IPS-18a (cell line): ENCODE data around the gene PRKN.
"Not testable (repeated sequence)": the region's sequence is repeated elsewhere in the genome, so short reads cannot be mapped to it uniquely, and the experiment has no call there.

Experiments
- H3K27ac ChIP-seq: one replicate; pipeline ENCODE4 v1.5.1; 2013; ENCODE audit warnings: low read length
- H3K27me3 ChIP-seq: one replicate; pipeline ENCODE4 v1.6.1; 2013; ENCODE audit warnings: mild to moderate bottlenecking, low read length; ENCODE audit not compliant: control insufficient read depth, insufficient read depth
- H3K36me3 ChIP-seq: one replicate; pipeline ENCODE4 v1.6.1; 2013; ENCODE audit warnings: low read depth, low read length; ENCODE audit not compliant: control insufficient read depth
- H3K4me1 ChIP-seq: one replicate; pipeline ENCODE4 v1.6.1; 2013; ENCODE audit warnings: low read depth, low read length; ENCODE audit not compliant: control insufficient read depth
- H3K4me3 ChIP-seq: one replicate; pipeline ENCODE4 v1.5.1; 2013; ENCODE audit warnings: low read length
- H3K9ac ChIP-seq: one replicate; pipeline ENCODE4 v1.6.1; 2013; ENCODE audit warnings: mild to moderate bottlenecking, low read length, moderate library complexity
- H3K9me3 ChIP-seq: one replicate; pipeline ENCODE4 v1.6.1; 2013; ENCODE audit warnings: low read depth, low read length; ENCODE audit not compliant: control insufficient read depth

Gene PRKN

DNA sequence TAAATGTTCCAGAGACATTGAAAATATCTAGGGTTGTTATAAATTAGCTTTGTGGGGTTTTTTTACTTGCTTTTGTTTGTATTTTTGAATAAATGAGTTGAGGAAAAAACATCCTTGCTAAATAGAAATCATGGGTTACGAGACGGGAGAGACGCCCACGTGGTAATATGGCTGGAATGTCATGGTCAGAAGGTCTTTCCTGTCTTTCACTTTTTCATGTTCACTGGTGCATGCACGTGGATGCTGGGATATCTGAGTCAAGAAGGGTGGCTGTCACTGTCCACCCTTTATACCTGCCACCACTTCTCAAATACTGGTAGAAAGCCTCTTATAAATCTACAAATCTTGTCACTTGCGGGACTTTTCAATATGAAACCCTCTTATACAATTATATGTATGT is 1195.0 kb downstream of the PRKN start:
- no peaks in the 10 kb centered on the region for H3K36me3 ChIP-seq
- no peak overlapping the region for H3K9ac ChIP-seq
- H3K9me3 ChIP-seq, result no peaks in the 10 kb centered on the region
- H3K4me1 ChIP-seq, result no peaks in the 10 kb centered on the region
- H3K4me3 ChIP-seq, result no peak overlapping the region
- H3K27me3 ChIP-seq, result no peaks in the 10 kb centered on the region
- no peak overlapping the region for H3K27ac ChIP-seq

DNA sequence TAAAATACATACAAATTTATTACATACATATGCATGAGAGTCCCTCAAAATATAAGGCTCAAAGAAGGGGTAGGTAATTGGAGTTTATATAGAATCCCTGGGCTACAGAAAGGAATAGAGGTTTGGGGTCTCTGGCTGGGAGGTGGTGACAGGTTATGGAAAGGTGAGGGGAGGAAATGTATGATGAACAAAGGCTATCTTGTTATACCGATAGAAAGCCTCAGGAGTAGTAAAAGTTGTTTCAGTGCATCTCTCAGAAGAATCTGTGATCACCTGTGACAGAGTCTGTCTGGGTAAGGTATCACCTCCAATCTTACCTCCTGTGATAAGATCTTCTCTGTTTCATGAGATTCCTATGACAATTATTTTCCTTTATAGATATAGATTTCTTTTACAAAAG is 1200.8 kb downstream of the PRKN start:
- H3K4me1 ChIP-seq, result no peaks in the 10 kb centered on the region
- no peak overlapping the region for H3K9ac ChIP-seq
- no peaks in the 10 kb centered on the region for H3K9me3 ChIP-seq
- H3K36me3 ChIP-seq, result no peaks in the 10 kb centered on the region
- H3K4me3 ChIP-seq, result no peak overlapping the region
- no peak overlapping the region for H3K27ac ChIP-seq
- no peaks in the 10 kb centered on the region for H3K27me3 ChIP-seq

DNA sequence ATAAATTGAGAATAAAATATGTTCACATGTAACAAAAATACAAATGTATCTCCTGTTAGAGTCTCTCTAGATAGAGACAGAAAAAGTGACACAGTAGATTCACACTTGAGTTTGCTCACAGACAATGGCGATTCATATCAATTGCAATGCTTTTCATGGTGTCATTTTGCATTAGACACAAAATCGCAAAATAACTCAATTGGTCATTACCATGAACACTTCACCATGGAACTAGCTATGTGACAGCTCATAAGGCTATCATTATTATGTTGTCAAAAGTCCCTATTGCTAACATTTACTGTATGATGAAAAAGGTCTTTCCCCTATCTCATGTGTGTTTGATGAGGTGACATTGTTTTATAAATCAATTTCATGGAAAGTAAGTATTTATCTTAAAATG is 1204.2 kb downstream of the PRKN start:
- no peaks in the 10 kb centered on the region for H3K9me3 ChIP-seq
- no peak overlapping the region for H3K27ac ChIP-seq
- H3K4me1 ChIP-seq, result no peaks in the 10 kb centered on the region
- H3K4me3 ChIP-seq, result no peak overlapping the region
- no peaks in the 10 kb centered on the region for H3K27me3 ChIP-seq
- H3K36me3 ChIP-seq, result no peaks in the 10 kb centered on the region
- no peak overlapping the region for H3K9ac ChIP-seq

DNA sequence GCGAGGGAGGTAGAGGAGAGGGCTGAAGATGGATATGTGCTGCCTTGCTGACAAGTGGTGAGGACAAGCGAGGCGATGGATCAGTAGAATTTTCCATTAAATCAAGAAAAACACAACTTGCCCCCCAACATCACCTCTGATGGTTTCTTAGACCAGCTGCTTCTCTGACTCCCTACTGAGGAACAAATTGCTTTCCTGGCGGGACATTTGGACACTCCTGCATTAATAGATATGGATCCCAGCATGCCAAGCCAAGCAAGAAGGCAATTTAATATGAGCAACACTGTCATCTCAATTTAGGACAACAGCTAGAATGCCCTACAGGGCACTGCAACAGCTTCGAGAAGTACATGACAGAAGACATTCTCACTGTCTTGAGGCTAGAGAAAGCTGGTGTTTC is 1205.3 kb downstream of the PRKN start:
- H3K27me3 ChIP-seq, result no peaks in the 10 kb centered on the region

DNA sequence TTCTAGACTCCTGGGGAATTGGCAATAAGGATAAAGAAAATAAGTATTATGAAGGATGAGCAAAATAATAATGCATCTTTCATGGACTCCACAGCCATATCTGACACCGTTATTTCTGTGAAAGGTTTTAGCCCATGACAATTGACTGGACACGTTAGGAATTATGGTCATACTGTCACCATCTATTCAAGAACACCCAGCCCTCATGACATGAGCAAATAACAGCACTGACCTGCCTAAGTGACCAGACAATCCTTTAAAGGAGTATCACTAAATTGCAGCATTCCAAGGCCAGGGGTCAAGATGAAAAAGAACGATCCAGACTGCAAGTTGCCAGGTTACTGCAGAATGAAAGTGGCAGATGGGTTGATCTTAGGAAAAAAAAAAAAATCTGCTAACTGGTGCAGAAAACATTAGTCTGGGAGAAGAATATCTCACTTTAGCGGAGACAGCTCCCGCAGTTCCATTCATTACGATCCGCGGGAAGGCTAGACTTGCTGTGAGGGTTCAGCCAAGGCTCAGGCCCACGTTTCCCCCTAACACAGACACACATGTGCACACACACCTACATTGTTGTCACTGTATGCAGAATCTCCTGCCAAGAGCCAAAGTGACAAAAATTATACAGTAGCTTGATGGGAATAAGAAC is 1216.0 kb downstream of the PRKN start:
- H3K4me3 ChIP-seq, result no peak overlapping the region

More for the DNA sequence above, 1205.3 kb downstream of the PRKN start:
- Histone ChIP-seq H3K4me1 (no peaks in the 10 kb centered on the region), H3K9ac (no peak overlapping the region), H3K9me3 (no peaks in the 10 kb centered on the region), H3K27ac (no peak overlapping the region), H3K4me3 (no peak overlapping the region), H3K36me3 (no peaks in the 10 kb centered on the region)

DNA sequence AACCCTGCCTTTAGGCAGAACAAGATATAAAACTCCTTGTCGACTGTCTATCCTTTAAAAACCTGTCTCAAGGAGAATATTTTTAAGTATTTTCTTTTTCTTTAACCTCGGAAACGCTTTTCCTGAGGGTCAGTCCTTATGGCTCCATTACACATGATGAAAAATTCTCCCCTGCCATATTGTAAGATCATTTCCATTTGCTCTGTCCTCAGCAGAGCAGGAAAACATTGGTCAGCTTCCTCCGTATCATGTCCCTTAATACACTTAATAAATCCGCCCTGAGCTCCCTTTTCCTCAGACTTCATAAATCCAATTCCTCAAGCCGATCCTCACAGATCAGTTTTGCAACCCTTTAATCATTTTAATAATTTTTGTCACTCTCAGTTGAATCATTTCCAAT is 1219.2 kb downstream of the PRKN start:
- no peak overlapping the region for H3K27ac ChIP-seq
- H3K9me3 ChIP-seq, result no peaks in the 10 kb centered on the region
- no peaks in the 10 kb centered on the region for H3K27me3 ChIP-seq

More for the DNA sequence above, 1216.0 kb downstream of the PRKN start:
- no peaks in the 10 kb centered on the region for H3K9me3 ChIP-seq
- no peaks in the 10 kb centered on the region for H3K27me3 ChIP-seq
- H3K36me3 ChIP-seq, result no peaks in the 10 kb centered on the region
- H3K4me1 ChIP-seq, result no peaks in the 10 kb centered on the region
- no peak overlapping the region for H3K9ac ChIP-seq
- no peak overlapping the region for H3K27ac ChIP-seq

DNA sequence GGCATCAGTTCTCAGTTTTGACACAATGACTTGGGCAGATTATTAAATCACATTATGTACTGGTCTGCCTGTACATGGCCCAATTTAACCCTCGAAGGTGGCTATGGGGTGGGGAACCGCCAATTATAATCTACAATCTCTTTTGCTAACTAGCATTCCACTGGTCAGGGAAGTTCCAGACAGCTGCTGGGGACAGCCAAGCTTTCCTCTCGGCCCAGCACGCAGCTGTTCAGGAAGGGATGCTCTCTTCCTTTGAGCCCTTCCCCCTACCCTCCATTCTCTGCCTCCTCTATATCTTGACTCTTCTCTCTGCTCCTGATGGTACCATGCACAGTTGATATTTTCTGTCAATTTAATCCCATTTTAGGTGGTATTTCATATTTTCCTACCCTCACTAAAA is 1220.2 kb downstream of the PRKN start:
- Histone ChIP-seq H3K27ac (no peak overlapping the region), H3K9me3 (no peaks in the 10 kb centered on the region), H3K4me3 (no peak overlapping the region), H3K9ac (no peak overlapping the region), H3K36me3 (no peaks in the 10 kb centered on the region), H3K4me1 (no peaks in the 10 kb centered on the region), H3K27me3 (no peaks in the 10 kb centered on the region)

More for the DNA sequence above, 1219.2 kb downstream of the PRKN start:
- H3K4me3 ChIP-seq, result no peak overlapping the region
- no peaks in the 10 kb centered on the region for H3K4me1 ChIP-seq
- no peaks in the 10 kb centered on the region for H3K36me3 ChIP-seq
- H3K9ac ChIP-seq, result no peak overlapping the region

DNA sequence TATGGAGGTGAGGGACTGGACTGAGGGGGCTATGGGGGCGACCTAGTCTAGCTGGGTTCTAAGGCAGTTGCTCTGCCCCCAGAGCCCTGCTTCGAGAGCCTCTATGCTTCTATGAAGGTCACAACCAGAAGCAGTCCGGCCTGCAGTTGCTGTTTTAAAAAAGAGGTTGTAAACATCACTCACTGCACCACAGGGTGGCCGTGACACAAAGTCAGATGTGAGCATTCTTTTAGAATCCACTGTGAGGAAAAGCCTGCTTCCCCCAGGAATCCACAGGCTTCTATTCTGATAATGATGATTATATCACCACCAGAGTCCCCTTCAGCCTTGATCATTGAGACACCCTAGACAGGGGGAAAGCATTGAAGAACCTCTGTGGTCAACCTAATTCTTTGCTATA is 1224.0 kb downstream of the PRKN start:
- Histone ChIP-seq H3K9ac (no peak overlapping the region), H3K4me1 (no peaks in the 10 kb centered on the region), H3K4me3 (no peak overlapping the region), H3K27me3 (no peaks in the 10 kb centered on the region), H3K9me3 (no peaks in the 10 kb centered on the region), H3K36me3 (no peaks in the 10 kb centered on the region), H3K27ac (no peak overlapping the region)

DNA sequence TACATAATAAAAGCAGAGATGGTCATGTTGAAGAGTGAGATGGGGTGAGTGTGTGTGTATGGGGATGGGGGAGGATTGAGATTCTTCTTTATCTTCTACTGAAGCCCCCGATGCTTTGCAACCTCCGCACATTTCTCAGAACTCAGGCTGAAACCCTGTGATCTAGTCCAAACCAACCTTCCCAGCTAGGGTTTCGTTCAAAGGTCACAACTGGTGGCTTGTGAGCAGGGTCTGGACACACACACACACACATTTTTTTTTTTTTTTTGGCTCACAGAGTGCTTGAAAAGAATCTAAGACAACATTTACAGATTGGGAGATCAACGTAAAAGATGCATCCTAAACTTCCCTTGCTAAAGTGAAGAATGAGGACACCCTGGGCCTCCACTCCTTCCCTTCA is 1228.7 kb downstream of the PRKN start:
- Histone ChIP-seq H3K9ac (no peak overlapping the region), H3K9me3 (no peaks in the 10 kb centered on the region), H3K27ac (no peak overlapping the region), H3K27me3 (no peaks in the 10 kb centered on the region), H3K36me3 (no peaks in the 10 kb centered on the region), H3K4me1 (no peaks in the 10 kb centered on the region), H3K4me3 (no peak overlapping the region)

DNA sequence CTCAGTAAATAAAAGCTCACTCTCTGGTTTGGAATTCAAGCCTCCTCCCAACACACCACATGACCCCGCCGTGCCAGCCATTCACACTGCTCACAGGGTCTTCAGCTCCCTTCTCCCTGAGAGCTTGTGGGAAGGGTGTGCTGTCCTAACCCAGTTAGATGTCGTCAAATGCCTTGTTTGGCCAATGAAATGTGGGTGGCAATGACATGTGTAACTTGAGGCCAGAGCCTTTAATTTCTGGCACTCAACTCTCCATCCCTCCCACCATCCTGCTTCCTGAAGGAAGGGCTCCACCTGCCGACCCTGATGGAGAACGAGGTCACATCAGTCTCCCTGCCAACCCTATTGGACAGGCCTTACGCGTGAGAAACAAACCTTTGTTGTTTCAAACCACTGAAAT is 1229.2 kb downstream of the PRKN start:
- Histone ChIP-seq H3K27me3 (no peaks in the 10 kb centered on the region), H3K4me3 (no peak overlapping the region), H3K4me1 (no peaks in the 10 kb centered on the region), H3K36me3 (no peaks in the 10 kb centered on the region), H3K9ac (no peak overlapping the region), H3K9me3 (no peaks in the 10 kb centered on the region), H3K27ac (no peak overlapping the region)

DNA sequence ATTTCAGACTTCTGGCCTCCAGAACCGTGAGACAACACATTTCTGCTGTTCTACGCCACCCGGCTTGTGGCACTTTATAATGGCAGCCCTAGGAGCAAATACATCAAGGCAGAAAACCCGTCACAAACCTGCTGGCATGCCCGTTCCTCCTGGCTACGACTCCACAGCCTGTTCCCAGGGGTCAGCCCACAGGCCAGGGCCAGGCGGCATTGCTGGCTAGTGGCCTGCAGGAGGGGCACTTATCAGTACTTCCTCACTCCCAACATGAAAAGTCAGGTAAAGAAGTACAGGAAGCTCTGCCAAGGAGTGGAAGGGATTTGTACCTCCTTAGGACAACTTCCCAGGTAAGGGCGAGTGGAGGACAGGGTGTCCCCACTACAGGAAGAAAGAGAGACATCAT is 1230.6 kb downstream of the PRKN start:
- no peaks in the 10 kb centered on the region for H3K36me3 ChIP-seq
- no peak overlapping the region for H3K27ac ChIP-seq
- H3K4me1 ChIP-seq, result no peaks in the 10 kb centered on the region
- no peak overlapping the region for H3K4me3 ChIP-seq
- no peaks in the 10 kb centered on the region for H3K9me3 ChIP-seq
- no peak overlapping the region for H3K9ac ChIP-seq
- H3K27me3 ChIP-seq, result no peaks in the 10 kb centered on the region

DNA sequence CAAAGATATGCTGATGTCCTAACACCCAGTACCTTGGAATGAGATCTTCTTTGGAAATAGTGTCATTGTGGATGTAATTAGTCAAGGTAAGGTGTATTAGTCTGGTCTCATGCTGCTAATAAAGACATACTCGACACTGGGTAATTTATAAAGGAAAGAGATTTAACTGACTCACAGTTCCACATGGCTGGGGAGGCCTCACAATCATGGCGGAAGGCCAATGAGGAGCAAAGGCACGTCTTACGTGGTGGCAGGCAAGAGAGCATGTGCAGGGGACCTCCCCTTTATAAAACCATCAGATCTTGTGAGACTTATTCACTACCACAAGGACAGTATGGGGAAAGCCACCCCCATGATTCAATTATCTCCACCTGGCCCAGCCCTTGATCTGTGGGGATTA is 1231.3 kb downstream of the PRKN start:
- not testable (repeated sequence) for H3K4me1 ChIP-seq, H3K9me3 ChIP-seq, H3K27me3 ChIP-seq, H3K27ac ChIP-seq, H3K4me3 ChIP-seq, H3K9ac ChIP-seq, H3K36me3 ChIP-seq
